Measurements from ENCODE around the gene CYB5A. TPM values are rescaled to one million over a fixed set of nuclear protein-coding genes. Genes with fewer than 3 reads are reported as not detected.

Gene CYB5A
- total RNA-seq, 1 donor from 2014 or later = 101 TPM

- intact Hi-C loops (cut with DNase I) = no loop called here
- ATAC-seq (no peak), DNase-seq (ENCODE audit: missing footprints) (no peak)
These were observed 62.8 kb downstream of the CYB5A start for GRCh38 chr18:74229005-74229404.

DNA sequence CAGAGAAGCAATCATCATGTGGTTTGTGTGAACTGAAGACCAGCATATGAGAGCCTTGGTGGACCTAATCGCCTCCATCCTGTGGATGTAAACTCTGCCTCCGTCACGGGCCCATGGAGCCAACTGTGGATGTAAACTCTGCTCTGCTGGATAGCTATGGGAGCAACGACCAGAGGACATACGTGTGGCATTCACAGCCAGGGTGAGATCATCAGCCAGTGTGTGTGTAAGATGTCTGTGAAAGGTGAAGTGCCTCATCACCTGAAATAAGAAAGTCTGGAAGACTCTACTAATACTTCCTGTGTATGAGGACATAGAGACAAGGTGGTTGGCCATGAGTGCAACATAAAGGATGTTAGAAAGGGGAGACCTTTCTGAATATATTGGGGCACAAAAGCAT is 63.5 kb downstream of the CYB5A start:
- intact Hi-C loops (cut with DNase I) = no loop called here
- no peak for DNase-seq (ENCODE audit: missing footprints)
- ATAC-seq = no peak

DNA sequence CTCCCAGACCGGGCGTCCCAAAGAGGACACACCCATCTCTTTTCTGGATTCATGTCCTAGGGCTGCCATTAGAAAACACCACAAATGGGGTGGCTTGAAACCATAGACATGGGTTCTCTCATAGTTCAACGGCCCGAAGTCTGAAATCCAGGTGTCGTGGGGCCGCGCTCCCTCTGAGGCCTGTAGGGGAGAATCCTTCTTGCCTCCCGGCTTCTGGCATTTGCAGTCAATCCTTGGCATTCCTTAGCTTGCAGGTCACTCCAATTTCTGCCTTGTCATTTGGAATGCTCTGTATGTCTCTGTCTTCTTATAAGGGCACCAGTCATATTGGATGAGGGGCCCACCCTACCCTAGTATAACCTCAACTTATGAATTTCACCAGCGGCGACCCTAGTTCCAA is 65.1 kb downstream of the CYB5A start:
- no peak for DNase-seq (ENCODE audit: missing footprints)
- intact Hi-C loops (cut with DNase I) = no loop called here
- ATAC-seq = no peak

DNA sequence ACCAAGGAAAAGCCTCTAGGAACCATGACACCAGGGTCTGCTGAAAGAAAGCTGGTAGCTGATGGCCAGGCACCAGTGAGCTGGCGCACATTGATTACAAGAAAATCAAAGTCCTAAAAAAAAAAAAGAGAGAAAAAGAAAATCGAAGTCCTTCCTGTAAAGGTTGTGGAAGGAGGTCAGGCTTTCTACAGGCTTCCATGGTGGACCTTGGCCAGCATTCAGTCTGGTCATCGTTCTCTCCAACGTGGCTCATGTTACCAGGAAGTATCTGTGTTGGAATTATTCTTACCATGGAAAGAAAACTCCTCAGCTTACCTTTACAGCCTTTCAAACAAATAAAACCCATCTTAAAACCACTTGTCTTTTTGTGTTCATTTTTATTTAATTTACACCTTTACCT is 65.6 kb downstream of the CYB5A start:
- intact Hi-C loops (cut with DNase I) = no loop called here
- ATAC-seq = no peak

DNA sequence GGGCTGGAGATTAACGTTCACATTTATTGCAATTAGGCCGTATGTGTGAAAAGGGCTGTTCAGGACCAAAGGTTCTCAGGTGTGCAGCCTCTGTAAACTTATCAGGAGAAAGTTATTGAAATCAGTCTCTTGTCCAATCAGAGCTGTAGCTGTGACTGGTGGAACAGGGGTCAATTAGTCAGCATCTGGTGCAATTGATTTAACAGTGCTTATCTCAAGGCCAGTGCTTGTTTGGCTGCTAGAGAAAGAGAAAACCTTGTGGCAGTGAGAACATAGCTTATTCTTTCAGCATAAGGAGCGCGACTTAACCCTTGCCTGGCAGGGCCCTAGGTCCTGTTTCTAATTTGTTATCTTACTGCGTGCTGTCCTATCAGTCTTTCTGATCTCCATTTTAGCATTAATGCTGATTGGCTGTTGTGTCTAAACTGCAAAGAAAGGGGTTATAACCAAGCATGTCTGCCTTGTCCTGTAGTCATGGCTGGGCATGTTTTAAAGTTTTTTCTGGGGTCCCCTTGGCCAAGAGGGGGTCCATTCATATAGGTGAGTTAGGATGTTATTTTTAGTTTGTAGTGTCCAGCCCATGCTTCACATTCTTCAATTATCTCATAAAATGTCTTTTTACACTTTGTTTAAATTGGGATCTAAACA is 66.4 kb downstream of the CYB5A start:
- DNase-seq (ENCODE audit: missing footprints) (no peak), ATAC-seq (no peak)
- intact Hi-C loops (cut with DNase I) = no loop called here

More for the DNA sequence above, 65.6 kb downstream of the CYB5A start:
- no peak for DNase-seq (ENCODE audit: missing footprints)

- DNase-seq (ENCODE audit: missing footprints) = no peak
- intact Hi-C loops (cut with DNase I) = no loop called here
- ATAC-seq = no peak
These were observed 68.9 kb downstream of the CYB5A start for GRCh38 chr18:74222710-74223494.

- intact Hi-C loops (cut with DNase I) = no loop called here
- ATAC-seq (no peak), DNase-seq (ENCODE audit: missing footprints) (no peak)
These were observed 70.7 kb downstream of the CYB5A start for GRCh38 chr18:74221081-74221480.

DNA sequence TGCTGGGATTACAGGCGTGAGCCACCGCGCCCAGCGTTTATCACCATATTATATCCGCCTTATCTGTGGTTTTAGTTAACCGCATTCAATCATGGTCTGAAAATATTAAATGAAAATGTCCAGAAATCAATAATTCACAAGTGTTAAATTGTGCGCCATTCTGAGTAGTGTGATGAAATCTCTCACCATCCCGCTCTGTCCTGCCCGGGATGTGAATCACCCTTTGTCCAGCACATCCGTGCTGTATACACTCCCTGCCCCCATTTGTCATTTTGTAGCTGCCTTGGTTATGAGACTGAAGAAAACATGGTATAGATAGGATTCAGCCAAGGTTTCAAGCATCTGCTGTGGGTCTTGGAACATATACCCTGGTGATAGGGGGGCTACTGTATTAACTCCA is 72.7 kb downstream of the CYB5A start:
- DNase-seq (ENCODE audit: missing footprints) = no peak
- intact Hi-C loops (cut with DNase I) = no loop called here
- ATAC-seq = no peak

DNA sequence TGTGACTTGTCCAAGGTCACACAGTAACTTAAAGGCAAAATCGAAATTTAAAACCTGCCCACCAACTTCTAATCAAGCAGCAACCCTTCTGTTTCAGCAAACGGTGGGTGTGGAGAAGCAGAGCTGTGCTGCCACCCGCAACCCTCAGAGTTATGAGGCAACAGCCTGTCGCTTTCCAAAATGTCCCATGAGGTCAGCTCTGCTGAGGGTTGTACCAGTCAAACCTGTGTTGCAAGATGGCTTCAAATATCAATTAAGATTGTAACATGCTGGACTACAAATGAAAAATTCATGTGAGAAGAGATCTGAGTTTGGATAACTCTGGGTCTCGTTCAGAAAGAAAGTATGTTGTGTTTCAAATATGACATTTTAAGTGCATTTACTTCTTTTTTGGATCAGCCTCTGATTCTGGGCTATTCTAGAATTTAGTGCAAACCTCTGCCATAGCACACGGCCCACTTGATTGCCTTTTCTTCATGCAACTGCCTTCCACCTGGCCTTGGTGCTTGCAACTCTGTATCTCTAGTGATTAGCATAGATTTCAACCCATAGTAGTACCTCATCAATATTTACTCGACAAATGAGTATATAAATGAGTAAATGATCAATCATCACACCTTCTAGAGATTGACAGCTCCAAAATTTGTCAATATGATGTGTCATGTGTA is 74.2 kb downstream of the CYB5A start:
- DNase-seq (ENCODE audit: missing footprints) = no peak
- ATAC-seq = no peak
- intact Hi-C loops (cut with DNase I) = no loop called here

DNA sequence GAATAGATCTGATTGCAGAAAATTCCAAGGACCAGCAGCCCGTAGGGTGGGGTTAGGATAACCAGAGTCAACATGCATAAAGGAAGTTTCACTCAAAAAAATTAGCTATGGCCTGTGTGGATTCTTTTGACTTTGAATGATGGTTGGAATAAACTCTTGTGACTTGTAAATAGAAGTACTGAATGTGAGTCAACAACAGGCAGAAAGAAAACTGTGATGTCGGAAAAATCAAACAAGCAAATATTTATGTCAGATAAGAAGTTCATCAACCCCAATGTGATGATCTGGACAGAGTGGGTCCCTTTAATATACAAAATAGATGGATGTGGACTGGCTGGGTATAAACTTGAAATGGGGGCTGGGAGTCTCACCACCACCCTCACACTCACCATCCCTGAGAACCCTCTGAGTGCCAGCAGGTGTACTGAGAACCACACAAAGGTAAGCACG is 75.1 kb downstream of the CYB5A start:
- DNase-seq (ENCODE audit: missing footprints) (no peak), ATAC-seq (no peak)
- intact Hi-C loops (cut with DNase I) = no loop called here

DNA sequence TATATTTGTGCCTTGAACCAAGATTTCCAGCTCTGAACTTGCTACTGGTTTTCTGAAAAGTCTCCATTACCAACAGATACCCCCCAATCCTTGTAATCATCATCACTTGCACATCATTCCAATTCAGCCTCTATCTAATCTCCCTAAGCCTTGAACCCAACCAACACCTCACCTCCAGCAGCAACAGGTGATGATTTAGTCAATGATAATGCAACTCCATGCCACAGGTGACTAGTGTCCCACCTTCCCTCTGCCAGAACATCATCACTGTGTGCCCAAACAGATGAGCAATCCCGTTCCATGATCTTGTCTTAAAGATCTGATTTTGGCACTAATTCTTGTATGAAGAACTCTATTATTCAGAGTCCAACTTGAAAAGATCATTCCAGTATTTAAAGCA is 75.9 kb downstream of the CYB5A start:
- no peak for DNase-seq (ENCODE audit: missing footprints)
- intact Hi-C loops (cut with DNase I) = no loop called here
- ATAC-seq = no peak

- no peak for ATAC-seq
- no peak for DNase-seq (ENCODE audit: missing footprints)
- intact Hi-C loops (cut with DNase I) = no loop called here
These were observed 78.3 kb downstream of the CYB5A start for GRCh38 chr18:74213429-74213828.

GRCh38 chr18:74204526-74205152 is 87.1 kb downstream of the CYB5A start:
- intact Hi-C loops (cut with DNase I) = no loop called here
- ATAC-seq = no peak
- DNase-seq (ENCODE audit: missing footprints) = no peak

DNA sequence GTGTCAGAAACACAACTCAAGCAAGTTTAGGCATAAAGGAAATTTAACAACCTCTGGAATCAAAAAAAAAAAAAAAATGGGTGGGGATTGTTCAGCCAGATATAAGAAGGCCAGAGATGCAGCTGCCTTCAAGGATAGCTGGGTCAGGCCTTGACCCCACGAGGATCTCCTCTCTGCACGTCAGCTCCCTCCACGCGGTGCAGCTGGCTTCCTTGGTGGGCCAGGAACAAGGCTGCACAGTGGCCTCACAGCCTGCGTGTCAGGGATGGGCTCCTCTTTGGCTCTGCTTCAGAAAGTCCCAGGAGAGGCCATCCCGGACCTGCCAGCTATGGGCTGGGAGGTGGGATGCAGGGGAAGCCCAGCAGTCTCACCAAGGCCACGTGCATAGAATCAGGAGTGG is 88.0 kb downstream of the CYB5A start:
- ATAC-seq = no peak
- intact Hi-C loops (cut with DNase I) = no loop called here

More for the DNA sequence above, 88.0 kb downstream of the CYB5A start:
- DNase-seq (ENCODE audit: missing footprints) = no peak

Other genes starting within 250 kb of the CYB5A start
- not detected for gene FBXO15, start 144.1 kb downstream of the CYB5A start, total RNA-seq
- 151 TPM for gene TIMM21, start 143.4 kb downstream of the CYB5A start, total RNA-seq
- gene C18orf63, start 23.9 kb upstream of the CYB5A start, total RNA-seq = not detected
- 4.6 TPM for gene DIPK1C, start 165.3 kb upstream of the CYB5A start, total RNA-seq
- 66.4 TPM for gene CNDP2, start 204.4 kb upstream of the CYB5A start, total RNA-seq
- gene CNDP1, start 242.5 kb upstream of the CYB5A start, total RNA-seq = not detected

All from Right ventricle myocardium inferior (tissue), 1 donor.